CD8-positive, alpha-beta memory T cell (primary cell): ENCODE results near the gene MBD5. TPM values are rescaled to one million over a fixed set of nuclear protein-coding genes. Genes with fewer than 3 reads are reported as not detected.

Source experiments
- CTCF ChIA-PET: fragments of 350-600 bp; sonication (Branson Sonifier 250); formaldehyde crosslinking; loops from one replicate; lab custom pipeline; 2021; ENCODE audit warnings: antibody characterized with exemption; lab: Charles Lee
- POLR2A ChIA-PET: fragments of 350-600 bp; sonication (Branson Sonifier 250); formaldehyde crosslinking; loops from one replicate; lab custom pipeline; 2021; ENCODE audit warnings: antibody characterized with exemption; lab: Charles Lee
- DNase-seq, 5 donors: peaks; one replicate each; pipeline versions ENCODE4 v3.0.0 to v3.0.0-alpha.2; 2020 to 2022; ENCODE audit warnings: mixed read lengths in 1 of 5
- H3K27ac ChIP-seq: one replicate; pipeline ENCODE4 v1.7.0; 2013; ENCODE audit warnings: low read depth, mild to moderate bottlenecking, low read length, moderate library complexity
- H3K27me3 ChIP-seq: 2 replicates; pipeline ENCODE4 v1.7.0; 2013; ENCODE audit warnings: low read length, mild to moderate bottlenecking; ENCODE audit not compliant: insufficient read depth, poor library complexity, severe bottlenecking
- H3K36me3 ChIP-seq: 2 replicates; pipeline ENCODE4 v1.7.0; 2013; ENCODE audit warnings: mild to moderate bottlenecking, low read length, moderate library complexity; ENCODE audit not compliant: insufficient read depth
- H3K4me1 ChIP-seq: 2 replicates; pipeline ENCODE4 v1.7.0; 2013; ENCODE audit warnings: mild to moderate bottlenecking, low read length, moderate library complexity; ENCODE audit not compliant: insufficient read depth
- H3K4me3 ChIP-seq: 2 replicates; pipeline ENCODE4 v1.7.0; 2013; ENCODE audit warnings: mild to moderate bottlenecking, low read length
- H3K9me3 ChIP-seq: 2 replicates; pipeline ENCODE4 v1.7.0; 2013; ENCODE audit warnings: mild to moderate bottlenecking, low read length
- H3K27ac Mint-ChIP-seq, 8 donors: one replicate each; pipeline ENCODE4 v1.8.0; 2020 to 2021; ENCODE audit warnings: mixed read lengths in 8 of 8, mild to moderate bottlenecking in 6 of 8, inconsistent platforms in 3 of 8, moderate library complexity in 3 of 8
- H3K27me3 Mint-ChIP-seq, 2 donors: one replicate each; pipeline ENCODE4 v1.8.0; 2020 to 2021; ENCODE audit warnings: mixed read lengths in 2 of 2, mild to moderate bottlenecking in 1 of 2, moderate library complexity in 1 of 2
- H3K36me3 Mint-ChIP-seq, 3 donors: one replicate each; pipeline ENCODE4 v1.8.0; 2020 to 2021; ENCODE audit warnings: mixed read lengths in 3 of 3, inconsistent platforms in 1 of 3, mild to moderate bottlenecking in 1 of 3
- H3K4me1 Mint-ChIP-seq, 3 donors: one replicate each; pipeline ENCODE4 v1.8.0; 2020 to 2021; ENCODE audit warnings: mixed read lengths in 3 of 3, inconsistent platforms in 1 of 3, mild to moderate bottlenecking in 1 of 3
- H3K4me3 Mint-ChIP-seq, 7 donors: one replicate each; pipeline ENCODE4 v1.8.0; 2020 to 2021; ENCODE audit warnings: mixed read lengths in 7 of 7, mild to moderate bottlenecking in 6 of 7, moderate library complexity in 4 of 7, inconsistent platforms in 2 of 7
- H3K9me3 Mint-ChIP-seq, 5 donors: one replicate each; pipeline ENCODE4 v1.8.0; 2020 to 2022; ENCODE audit warnings: mixed read lengths in 5 of 5, mild to moderate bottlenecking in 3 of 5, moderate library complexity in 2 of 5, inconsistent platforms in 1 of 5
- polyA plus RNA-seq: library from polyadenylated mRNA; unstranded; fragments of 300-500 nt; fragmentation: Illumina TruSeq; gene quantifications from one replicate; pipeline ENCODE4 v1.2.3, GENCODE V29; 2021
- total RNA-seq, 2 experiments: library from RNA; stranded (reverse); gene quantifications; one replicate each; pipeline ENCODE4 v1.2.3, GENCODE V29; 2021

MBD5 gene
- total and polyA plus RNA-seq, 3 experiments from 2014 or later: 15.2 to 18.3 (median 16.9) TPM

- Histone ChIP-seq H3K27ac (no peak overlapping the region), H3K36me3 (no peaks in the 10 kb centered on the region), H3K9me3 (no peaks in the 10 kb centered on the region), H3K4me1 (no peaks in the 10 kb centered on the region), H3K27me3 (no peaks in the 10 kb centered on the region), H3K4me3 (no peak overlapping the region)
- Mint-ChIP-seq H3K27me3 (no peaks in the 10 kb centered on the region), H3K27ac (no peak overlapping the region), H3K4me3 (no peak overlapping the region), H3K36me3 (peaks cover 0 to 3% (median 0%) of the 10 kb centered on the region in 3 donors), H3K4me1 (no peaks in the 10 kb centered on the region), H3K9me3 (no peaks in the 10 kb centered on the region)
- no peak for DNase-seq
- POLR2A ChIA-PET: no interaction called here
- CTCF ChIA-PET: interaction anchor here (2.0 kb wide), 1 partner anchor 33 kb away, joined by 4 read pairs; no protein-coding TSS in a partner anchor
Measured at GRCh38 chr2:148475626-148476025, 454.7 kb downstream of the MBD5 start.

GRCh38 chr2:148479398-148479797 lies 458.5 kb downstream of the MBD5 start:
- no peaks in the 10 kb centered on the region for H3K36me3 ChIP-seq
- no peak overlapping the region for H3K4me3 ChIP-seq
- ChIA-PET CTCF (no interaction called here), POLR2A (no interaction called here)
- no peaks in the 10 kb centered on the region for H3K27me3 ChIP-seq
- H3K9me3 ChIP-seq: no peaks in the 10 kb centered on the region
- no peak overlapping the region for H3K27ac ChIP-seq
- H3K4me3 Mint-ChIP-seq: no peak overlapping the region
- H3K4me1 Mint-ChIP-seq: no peaks in the 10 kb centered on the region
- H3K4me1 ChIP-seq: no peaks in the 10 kb centered on the region
- H3K27ac Mint-ChIP-seq: no peak overlapping the region
- H3K36me3 Mint-ChIP-seq: peaks cover 6 to 12% (median 9%) of the 10 kb centered on the region in 3 donors
- no peaks in the 10 kb centered on the region for H3K9me3 Mint-ChIP-seq
- DNase-seq: no peak
- H3K27me3 Mint-ChIP-seq: peaks cover 0 to 5% of the 10 kb centered on the region in 2 donors

- H3K4me1 Mint-ChIP-seq: no peaks in the 10 kb centered on the region
- no peaks in the 10 kb centered on the region for H3K27me3 ChIP-seq
- H3K4me3 ChIP-seq: no peak overlapping the region
- peaks cover 11 to 24% (median 17%) of the 10 kb centered on the region in 3 donors for H3K36me3 Mint-ChIP-seq
- no peaks in the 10 kb centered on the region for H3K9me3 Mint-ChIP-seq
- H3K9me3 ChIP-seq: no peaks in the 10 kb centered on the region
- H3K4me3 Mint-ChIP-seq: no peak overlapping the region
- DNase-seq: no peak
- ChIA-PET POLR2A (no interaction called here), CTCF (interaction anchor here (2.1 kb wide), 1 partner anchor 26 kb away, joined by 7 read pairs; no protein-coding TSS in a partner anchor)
- H3K27ac Mint-ChIP-seq: no peak overlapping the region
- no peak overlapping the region for H3K27ac ChIP-seq
- H3K4me1 ChIP-seq: no peaks in the 10 kb centered on the region
- H3K36me3 ChIP-seq: no peaks in the 10 kb centered on the region
- H3K27me3 Mint-ChIP-seq: peaks cover 0 to 7% of the 10 kb centered on the region in 2 donors
Measured at GRCh38 chr2:148483665-148484064, 462.8 kb downstream of the MBD5 start.

- Mint-ChIP-seq H3K9me3 (no peaks in the 10 kb centered on the region), H3K36me3 (peaks cover 11 to 27% (median 19%) of the 10 kb centered on the region in 3 donors), H3K27ac (no peak overlapping the region), H3K27me3 (peaks cover 0 to 7% of the 10 kb centered on the region in 2 donors), H3K4me1 (no peaks in the 10 kb centered on the region), H3K4me3 (no peak overlapping the region)
- no peak overlapping the region for H3K4me3 ChIP-seq
- no peaks in the 10 kb centered on the region for H3K9me3 ChIP-seq
- POLR2A ChIA-PET: no interaction called here
- H3K4me1 ChIP-seq: no peaks in the 10 kb centered on the region
- no peak overlapping the region for H3K27ac ChIP-seq
- no peaks in the 10 kb centered on the region for H3K36me3 ChIP-seq
- CTCF ChIA-PET: no interaction called here
- no peak for DNase-seq
- H3K27me3 ChIP-seq: no peaks in the 10 kb centered on the region
Measured at GRCh38 chr2:148484066-148484465, 463.2 kb downstream of the MBD5 start.

GRCh38 chr2:148486655-148487054 lies 465.8 kb downstream of the MBD5 start:
- Histone ChIP-seq H3K9me3 (no peaks in the 10 kb centered on the region), H3K27ac (no peak overlapping the region), H3K4me3 (no peak overlapping the region), H3K27me3 (no peaks in the 10 kb centered on the region), H3K36me3 (no peaks in the 10 kb centered on the region), H3K4me1 (no peaks in the 10 kb centered on the region)
- DNase-seq: no peak
- H3K36me3 Mint-ChIP-seq: peaks cover 23 to 41% (median 37%) of the 10 kb centered on the region in 3 donors
- no peaks in the 10 kb centered on the region for H3K4me1 Mint-ChIP-seq
- H3K27me3 Mint-ChIP-seq: peaks cover 0 to 7% of the 10 kb centered on the region in 2 donors
- H3K4me3 Mint-ChIP-seq: no peak overlapping the region
- no peaks in the 10 kb centered on the region for H3K9me3 Mint-ChIP-seq
- no peak overlapping the region for H3K27ac Mint-ChIP-seq
- CTCF ChIA-PET: no interaction called here
- POLR2A ChIA-PET: no interaction called here

- no peaks in the 10 kb centered on the region for H3K9me3 Mint-ChIP-seq
- no peak overlapping the region for H3K4me3 ChIP-seq
- H3K27ac ChIP-seq: no peak overlapping the region
- POLR2A ChIA-PET: no interaction called here
- no peak overlapping the region for H3K4me3 Mint-ChIP-seq
- no peak overlapping the region for H3K27ac Mint-ChIP-seq
- no peaks in the 10 kb centered on the region for H3K36me3 ChIP-seq
- no peak for DNase-seq
- H3K27me3 ChIP-seq: no peaks in the 10 kb centered on the region
- CTCF ChIA-PET: no interaction called here
- H3K4me1 Mint-ChIP-seq: no peaks in the 10 kb centered on the region
- no peaks in the 10 kb centered on the region for H3K4me1 ChIP-seq
- H3K27me3 Mint-ChIP-seq: peaks cover 0 to 7% of the 10 kb centered on the region in 2 donors
- peaks cover 23 to 41% (median 37%) of the 10 kb centered on the region in 3 donors for H3K36me3 Mint-ChIP-seq
- no peaks in the 10 kb centered on the region for H3K9me3 ChIP-seq
Measured at GRCh38 chr2:148487439-148487838, 466.5 kb downstream of the MBD5 start.

GRCh38 chr2:148490840-148491439 lies 470.0 kb downstream of the MBD5 start:
- POLR2A ChIA-PET: no interaction called here
- H3K9me3 Mint-ChIP-seq: no peaks in the 10 kb centered on the region
- H3K4me3 Mint-ChIP-seq: no peak overlapping the region
- peaks cover 20 to 29% (median 27%) of the 10 kb centered on the region in 3 donors for H3K36me3 Mint-ChIP-seq
- Histone ChIP-seq H3K9me3 (no peaks in the 10 kb centered on the region), H3K4me3 (no peak overlapping the region), H3K27ac (no peak overlapping the region), H3K4me1 (no peaks in the 10 kb centered on the region), H3K27me3 (no peaks in the 10 kb centered on the region), H3K36me3 (no peaks in the 10 kb centered on the region)
- H3K27ac Mint-ChIP-seq: no peak overlapping the region
- H3K27me3 Mint-ChIP-seq: peaks cover 0 to 2% of the 10 kb centered on the region in 2 donors
- no peak for DNase-seq
- H3K4me1 Mint-ChIP-seq: no peaks in the 10 kb centered on the region
- CTCF ChIA-PET: no interaction called here

- Mint-ChIP-seq H3K36me3 (peaks cover 15 to 18% (median 15%) of the 10 kb centered on the region in 3 donors), H3K4me1 (no peaks in the 10 kb centered on the region), H3K9me3 (no peaks in the 10 kb centered on the region), H3K27ac (no peak overlapping the region), H3K27me3 (no peaks in the 10 kb centered on the region), H3K4me3 (no peak overlapping the region)
- H3K27ac ChIP-seq: no peak overlapping the region
- H3K4me3 ChIP-seq: no peak overlapping the region
- POLR2A ChIA-PET: no interaction called here
- CTCF ChIA-PET: interaction anchor here (2.3 kb wide), 1 partner anchor 15 kb away, joined by 8 read pairs; no protein-coding TSS in a partner anchor
- no peaks in the 10 kb centered on the region for H3K27me3 ChIP-seq
- no peak for DNase-seq
- no peaks in the 10 kb centered on the region for H3K4me1 ChIP-seq
- H3K9me3 ChIP-seq: no peaks in the 10 kb centered on the region
- H3K36me3 ChIP-seq: no peaks in the 10 kb centered on the region
Measured at GRCh38 chr2:148493822-148494563, 473.1 kb downstream of the MBD5 start.
